Measurements from ENCODE around the gene TSNAX. TPM values are rescaled to one million over a fixed set of nuclear protein-coding genes. Genes with fewer than 3 reads are reported as not detected.

The TSNAX gene
- total RNA-seq, 4 donors from 2014 or later = 17.9 to 25.3 (median 22.4) TPM

- no peaks in the 10 kb centered on the region for H3K27me3 ChIP-seq
- H3K9me3 ChIP-seq = no peaks in the 10 kb centered on the region
- H3K36me3 ChIP-seq = peaks cover 0 to 23% (median 0%) of the 10 kb centered on the region in 3 donors
- TF ChIP-seq CTCF (IDR thresholded peaks at IDR 0.05) (no peak), EP300 (IDR thresholded peaks at IDR 0.05) (peak in 1 of 2 donors; percentile 82), POLR2A (IDR thresholded peaks at IDR 0.05) (no peak)
- H3K4me1 ChIP-seq = no peaks in the 10 kb centered on the region
- 70 to 74% methylated on average over 6 of the region's 6 CpGs for WGBS, 2 donors
- no peak overlapping the region for H3K27ac ChIP-seq
- no peak overlapping the region for H3K4me3 ChIP-seq
- DNase-seq (ENCODE audit: low spot score in 2 of 2) = no peak
These were observed 43.4 kb downstream of the TSNAX start for GRCh38 chr1:231571904-231572303.

GRCh38 chr1:231575472-231575871 lies 47.0 kb downstream of the TSNAX start:
- Histone ChIP-seq H3K4me1 (no peaks in the 10 kb centered on the region), H3K27me3 (no peaks in the 10 kb centered on the region), H3K4me3 (no peak overlapping the region), H3K36me3 (no peaks in the 10 kb centered on the region), H3K27ac (no peak overlapping the region), H3K9me3 (no peaks in the 10 kb centered on the region)
- no peak for DNase-seq (ENCODE audit: low spot score in 2 of 2)
- no peak for TF ChIP-seq CTCF (IDR thresholded peaks at IDR 0.05)
- no peak for TF ChIP-seq POLR2A (IDR thresholded peaks at IDR 0.05)
- no peak for TF ChIP-seq EP300 (IDR thresholded peaks at IDR 0.05)
- WGBS, 2 donors = 95 to 96% methylated on average over 2 of the region's 2 CpGs

DNA sequence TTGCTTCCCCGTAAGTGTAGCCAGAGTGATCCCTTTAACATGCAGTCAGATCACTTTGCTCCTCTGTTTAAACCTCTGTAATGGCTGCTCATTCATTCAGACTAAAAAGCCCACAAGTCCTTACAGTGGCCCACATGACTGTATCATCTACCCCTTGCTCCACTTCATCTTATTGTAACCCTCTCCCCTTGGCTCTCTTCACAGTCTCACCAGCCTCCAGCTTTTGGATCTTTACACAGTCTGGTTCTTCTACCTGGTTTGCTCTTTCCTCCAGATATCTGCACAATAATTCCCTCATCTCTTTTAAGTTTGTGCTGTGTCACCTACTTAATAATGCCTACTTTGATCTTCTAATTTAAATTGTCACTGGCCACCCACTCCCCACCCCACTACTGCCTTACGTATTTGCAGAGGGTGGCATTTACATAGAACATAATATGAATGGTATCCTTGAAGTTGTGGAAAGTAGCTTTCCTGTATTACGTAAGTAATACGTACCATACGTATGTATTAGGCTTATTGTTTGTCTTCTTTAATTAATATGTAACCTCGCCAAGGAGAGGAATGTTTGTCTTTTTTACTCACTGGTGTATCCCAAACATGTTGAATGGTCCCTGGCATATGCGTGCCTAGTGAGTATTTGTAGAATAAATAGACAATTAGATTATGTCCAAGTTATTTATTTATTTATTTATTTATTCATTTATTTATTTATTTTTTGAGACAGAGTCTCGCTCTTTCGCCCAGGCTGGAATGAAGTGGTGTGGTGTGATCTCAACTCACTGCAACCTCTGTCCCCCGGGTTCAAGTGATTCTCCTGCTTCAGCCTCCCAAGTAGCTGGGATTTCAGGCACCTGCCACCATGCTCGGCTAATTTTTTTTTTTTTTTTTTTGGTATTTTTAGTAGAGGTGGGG lies 48.6 kb downstream of the TSNAX start:
- WGBS, 2 donors = 84 to 91% methylated on average over 11 of the region's 11 CpGs
- Histone ChIP-seq H3K27ac (no peak overlapping the region), H3K4me1 (no peaks in the 10 kb centered on the region), H3K4me3 (no peak overlapping the region), H3K27me3 (no peaks in the 10 kb centered on the region), H3K36me3 (no peaks in the 10 kb centered on the region), H3K9me3 (no peaks in the 10 kb centered on the region)
- no peak for DNase-seq (ENCODE audit: low spot score in 2 of 2)
- TF ChIP-seq POLR2A (IDR thresholded peaks at IDR 0.05) = no peak
- TF ChIP-seq EP300 (IDR thresholded peaks at IDR 0.05) = no peak
- no peak for TF ChIP-seq CTCF (IDR thresholded peaks at IDR 0.05)

- Histone ChIP-seq H3K36me3 (no peaks in the 10 kb centered on the region), H3K4me1 (no peaks in the 10 kb centered on the region), H3K27me3 (no peaks in the 10 kb centered on the region), H3K9me3 (no peaks in the 10 kb centered on the region), H3K27ac (no peak overlapping the region), H3K4me3 (no peak overlapping the region)
- DNase-seq (ENCODE audit: low spot score in 2 of 2) = no peak
- 82 to 88% methylated on average over 1 of the region's 1 CpG for WGBS, 2 donors
- no peak for TF ChIP-seq POLR2A (IDR thresholded peaks at IDR 0.05)
- no peak for TF ChIP-seq EP300 (IDR thresholded peaks at IDR 0.05)
- no peak for TF ChIP-seq CTCF (IDR thresholded peaks at IDR 0.05)
These were observed 52.4 kb downstream of the TSNAX start for GRCh38 chr1:231580874-231581273.

DNA sequence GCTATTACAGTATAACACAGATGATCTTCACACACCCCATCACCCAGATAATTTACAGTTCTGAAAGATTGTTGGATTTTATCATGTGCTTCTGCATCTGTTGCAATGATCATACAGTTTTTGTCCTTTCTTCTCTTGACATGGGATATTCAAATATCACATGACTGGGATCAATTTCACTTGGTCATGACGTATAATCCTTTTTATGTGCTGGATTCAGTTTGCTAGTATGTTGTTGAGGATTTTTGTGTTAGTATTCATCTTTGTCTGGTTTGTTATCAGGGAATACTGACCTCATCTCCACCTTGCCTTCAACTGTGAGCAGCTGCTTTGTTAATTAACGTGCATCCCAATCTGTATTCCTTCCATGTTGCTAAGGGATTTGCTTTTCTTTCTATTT lies 53.4 kb downstream of the TSNAX start:
- no peak overlapping the region for H3K27ac ChIP-seq
- 52 to 59% methylated on average over 2 of the region's 2 CpGs for WGBS, 2 donors
- TF ChIP-seq EP300 (IDR thresholded peaks at IDR 0.05) (no peak), POLR2A (IDR thresholded peaks at IDR 0.05) (no peak), CTCF (IDR thresholded peaks at IDR 0.05) (no peak)
- H3K9me3 ChIP-seq = no peaks in the 10 kb centered on the region
- no peak for DNase-seq (ENCODE audit: low spot score in 2 of 2)
- H3K4me1 ChIP-seq = no peaks in the 10 kb centered on the region
- no peaks in the 10 kb centered on the region for H3K27me3 ChIP-seq
- H3K36me3 ChIP-seq = no peaks in the 10 kb centered on the region
- no peak overlapping the region for H3K4me3 ChIP-seq
